ENCODE measurements around the gene TXNL1.
"Not testable (repeated sequence)": the region's sequence is repeated elsewhere in the genome, so short reads cannot be mapped to it uniquely, and the experiment has no call there.

TXNL1 gene

GRCh38 chr18:56638232-56639103 lies at the start of gene TXNL1:
TSS of gene TXNL1 (minus strand) at chr18:56638592. CDS start at chr18:56638440, 152 bp downstream.
- DNase-seq, result peak; percentile 98

- no peak for DNase-seq
Measured at GRCh38 chr18:56684277-56684676, 45.9 kb upstream of the TXNL1 start.

DNA sequence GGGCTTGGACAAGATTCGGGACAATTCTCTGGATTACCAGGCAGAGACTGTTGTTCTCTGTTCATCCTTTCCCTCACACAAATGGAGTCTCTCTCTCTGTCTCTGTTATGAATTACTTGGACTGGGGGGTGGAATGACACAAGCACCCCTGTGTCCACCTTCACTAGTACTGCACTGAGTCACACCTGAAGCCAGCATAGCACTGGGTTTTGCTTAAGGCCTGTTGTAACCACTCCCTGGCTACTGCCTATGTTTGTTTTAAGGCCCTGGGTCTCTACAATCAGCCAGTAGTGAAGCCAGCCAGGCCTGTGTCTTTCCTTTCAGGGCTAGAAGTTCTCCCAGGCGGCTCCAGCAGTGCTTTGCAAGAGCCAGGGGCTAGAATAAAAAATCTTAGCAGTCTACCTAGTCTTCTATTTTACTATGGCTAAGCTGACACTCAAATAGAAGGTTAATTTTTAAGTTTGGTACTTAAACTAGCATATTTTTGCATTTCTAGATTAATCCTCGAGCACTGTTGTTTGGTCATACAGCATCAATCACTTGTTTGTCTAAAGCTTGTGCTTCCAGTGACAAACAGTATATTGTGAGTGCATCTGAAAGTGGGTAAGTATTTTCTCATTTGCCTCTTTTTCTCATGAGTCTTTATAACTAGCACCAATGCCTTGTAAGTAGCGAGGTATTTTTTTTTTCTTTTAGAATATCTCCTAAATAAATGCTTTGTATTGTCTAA lies 40.6 kb upstream of the TXNL1 start:
- DNase-seq, result no peak

DNA sequence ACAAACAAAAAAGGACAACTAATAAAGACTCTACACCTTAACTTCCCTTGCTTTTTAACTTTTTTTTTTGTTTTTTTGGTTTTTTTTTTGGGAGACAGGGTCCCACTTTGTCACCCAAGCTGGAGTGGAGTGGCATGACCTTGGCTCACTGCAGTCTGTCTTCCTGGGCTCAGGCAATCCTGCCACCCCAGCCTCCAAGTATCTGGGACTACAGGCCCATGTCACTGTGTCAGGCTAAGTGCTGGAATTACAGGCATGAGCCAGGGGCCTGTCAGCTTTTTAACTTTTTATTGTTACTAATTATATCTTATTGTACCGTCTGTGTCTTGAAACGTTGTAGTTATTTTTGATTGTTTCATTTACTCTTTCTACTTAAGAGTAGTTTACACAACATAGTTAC lies 38.2 kb upstream of the TXNL1 start:
- no peak for DNase-seq

- no peak for DNase-seq
Measured at GRCh38 chr18:56672981-56673380, 34.6 kb upstream of the TXNL1 start.

DNA sequence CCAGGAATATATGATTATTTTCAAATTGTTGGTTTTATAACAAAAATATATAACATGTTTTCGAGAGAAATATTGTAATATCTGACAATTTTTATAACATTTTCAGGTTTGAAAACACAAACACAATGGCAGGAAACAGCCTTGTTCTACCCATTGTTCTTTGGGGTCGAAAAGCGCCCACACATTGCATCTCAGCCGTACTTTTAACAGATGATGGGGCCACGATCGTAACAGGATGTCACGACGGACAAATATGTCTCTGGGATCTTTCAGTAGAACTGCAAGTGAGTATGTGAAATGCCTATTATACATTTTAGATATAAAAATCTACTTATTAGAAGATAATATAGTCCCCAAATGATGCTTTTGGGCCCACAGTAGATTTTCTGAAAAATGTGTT lies 34.0 kb upstream of the TXNL1 start:
- no peak for DNase-seq

- no peak for DNase-seq
Measured at GRCh38 chr18:56662902-56663301, 24.5 kb upstream of the TXNL1 start.

GRCh38 chr18:56662502-56662901 lies 24.1 kb upstream of the TXNL1 start:
- no peak for DNase-seq

DNA sequence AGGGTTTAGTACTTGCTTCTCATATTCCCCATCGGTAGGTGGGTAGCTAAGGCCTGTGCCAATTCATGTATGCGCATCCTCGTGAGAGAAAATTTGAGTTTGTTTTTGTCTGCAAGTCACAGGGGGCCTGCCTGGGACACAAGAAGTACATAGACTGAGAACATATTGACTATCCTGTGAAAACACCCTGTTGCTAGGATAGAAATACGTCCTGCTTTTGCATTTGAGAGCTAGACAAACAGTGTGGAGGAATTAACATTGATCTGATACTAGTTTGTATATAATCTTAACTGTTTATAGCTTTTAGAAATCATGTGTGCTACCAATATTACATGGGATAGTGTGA lies 23.6 kb upstream of the TXNL1 start:
- no peak for DNase-seq

GRCh38 chr18:56661360-56662062 lies 23.1 kb upstream of the TXNL1 start:
- DNase-seq, result no peak

DNA sequence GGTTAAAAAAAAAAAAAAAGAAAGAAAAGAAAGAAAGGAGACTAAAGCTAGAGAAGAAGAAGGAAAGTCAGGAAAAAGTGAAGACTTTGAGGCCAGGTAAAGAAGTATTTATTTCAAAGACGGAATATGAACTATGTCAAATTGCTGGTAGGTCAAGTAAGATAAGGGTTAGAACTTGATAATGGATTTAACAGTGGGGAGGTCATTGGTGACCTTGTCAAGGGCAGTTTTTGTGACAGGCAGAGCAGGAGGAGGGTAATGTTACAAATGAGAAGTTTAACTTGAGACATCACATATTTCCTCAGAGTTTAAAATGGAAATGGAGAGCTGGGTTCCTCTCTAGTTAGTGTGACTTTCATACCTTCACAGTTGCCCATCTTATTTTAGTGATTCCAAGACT lies 22.3 kb upstream of the TXNL1 start:
- DNase-seq, result no peak

- DNase-seq, result no peak
Measured at GRCh38 chr18:56659111-56659510, 20.7 kb upstream of the TXNL1 start.

GRCh38 chr18:56658261-56658660 lies 19.9 kb upstream of the TXNL1 start:
- DNase-seq, result no peak

DNA sequence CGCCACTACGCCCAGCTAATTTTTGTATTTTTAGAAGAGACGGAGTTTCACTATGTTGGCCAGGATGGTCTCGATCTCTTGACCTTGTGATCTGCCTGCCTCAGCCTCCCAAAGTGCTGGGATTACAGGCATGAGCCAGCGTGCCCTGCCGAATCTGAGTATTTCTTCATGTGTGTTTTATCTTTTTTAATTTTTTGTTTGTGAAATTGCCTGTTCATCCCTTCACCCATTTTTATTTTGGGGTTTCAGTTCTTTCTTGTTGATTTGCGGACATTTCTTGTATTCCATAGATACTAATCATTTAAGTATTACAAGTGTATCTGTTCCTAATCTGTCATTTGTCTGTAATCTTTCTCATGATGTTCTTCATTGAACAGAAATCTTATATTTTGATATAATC lies 15.9 kb upstream of the TXNL1 start:
- not testable (repeated sequence) for DNase-seq

DNA sequence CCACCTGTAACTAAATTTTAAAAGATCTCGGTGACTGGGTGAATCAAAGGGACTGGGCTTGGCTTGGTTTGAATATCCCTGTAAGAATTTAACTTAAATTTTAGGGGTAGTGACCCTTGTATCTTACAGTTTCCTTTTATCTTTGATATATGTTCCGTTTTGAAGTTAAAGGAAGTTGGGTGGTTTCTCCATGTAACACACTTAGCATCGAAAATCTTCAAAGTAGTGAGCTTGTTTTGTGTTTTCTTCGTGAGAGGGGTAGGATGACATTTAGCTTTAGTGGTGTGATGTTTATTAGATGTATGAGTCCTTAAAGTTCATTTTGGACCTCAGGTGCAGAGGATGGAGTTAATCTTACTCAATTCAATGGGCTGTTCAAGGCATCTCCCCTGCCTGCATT lies 14.4 kb upstream of the TXNL1 start:
- DNase-seq, result no peak

GRCh38 chr18:56651771-56652092 lies 13.3 kb upstream of the TXNL1 start:
- no peak for DNase-seq

- DNase-seq, result peak; percentile 94
Measured at GRCh38 chr18:56650944-56651770, 12.8 kb upstream of the TXNL1 start, which contains the start of gene WDR7. TSS of gene WDR7 (plus strand) at chr18:56651359. CDS start at chr18:56672516, 21,157 bp downstream.

DNA sequence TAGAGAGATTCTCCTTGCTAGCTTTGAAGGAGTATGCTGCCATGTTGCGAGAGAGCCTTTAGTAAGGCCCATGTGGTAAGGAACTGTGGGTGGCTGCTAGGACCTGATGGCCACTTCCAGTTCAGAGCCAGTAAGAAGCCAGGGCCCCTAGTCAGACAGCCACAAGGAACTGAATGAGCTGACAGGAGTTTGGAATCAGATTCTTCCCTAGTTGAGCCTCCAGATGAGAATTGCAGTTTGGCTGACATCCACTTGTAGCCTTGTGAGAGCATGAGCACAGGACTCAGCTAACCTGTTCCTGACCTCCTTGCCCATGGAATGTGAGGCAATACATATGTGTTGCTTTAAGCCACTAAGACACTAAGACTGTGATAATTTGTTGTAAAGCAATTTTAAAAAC lies 11.6 kb upstream of the TXNL1 start:
- no peak for DNase-seq

GRCh38 chr18:56647951-56648893 lies 9.8 kb upstream of the TXNL1 start:
- DNase-seq, result no peak

DNA sequence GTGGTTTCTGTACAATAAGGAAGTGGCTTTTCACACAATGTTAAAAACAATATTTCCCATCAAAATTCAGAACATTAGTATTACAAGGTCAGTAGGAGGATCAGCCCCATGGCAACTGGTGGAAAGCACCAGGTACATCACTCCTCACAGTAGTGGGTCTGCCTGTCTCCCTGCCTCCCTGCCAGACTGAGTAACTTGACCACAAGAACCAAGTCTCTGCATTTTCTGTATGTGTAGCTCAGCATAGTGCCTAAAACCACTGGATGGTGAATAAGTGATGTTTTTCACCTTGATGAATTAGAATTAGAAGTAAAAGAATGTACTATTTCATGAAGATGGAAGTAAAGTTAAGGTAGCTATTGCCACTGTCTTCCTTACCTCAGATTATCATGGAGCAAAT lies 8.7 kb upstream of the TXNL1 start:
- DNase-seq, result no peak

DNA sequence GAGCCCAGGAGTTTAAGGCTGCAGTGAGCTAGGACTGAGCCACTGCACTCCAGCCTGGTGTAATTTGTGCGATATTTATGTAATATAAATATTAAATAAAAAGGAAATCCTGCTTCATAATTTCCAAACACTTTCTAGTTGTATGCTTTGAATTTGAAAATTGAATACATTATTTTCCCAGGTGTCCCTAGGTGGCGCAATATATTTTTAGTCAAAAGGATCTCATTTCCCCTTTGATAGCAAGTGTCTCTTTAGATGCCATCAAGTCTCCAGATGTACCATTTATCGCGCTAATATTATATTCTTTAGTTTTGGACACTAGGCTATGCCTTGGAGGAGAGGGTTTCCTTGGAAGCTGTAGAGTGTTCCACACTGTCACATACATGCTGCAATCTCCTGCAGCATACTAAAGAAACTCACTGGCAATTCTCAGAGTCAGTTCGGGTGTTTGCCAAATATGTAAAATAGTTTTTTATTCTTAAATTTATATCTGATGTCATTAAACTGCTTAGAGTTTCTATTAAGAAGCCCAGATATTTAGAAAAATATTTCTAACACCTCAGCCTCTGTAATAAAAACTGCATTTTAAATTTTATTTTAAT lies 7.1 kb upstream of the TXNL1 start:
- no peak for DNase-seq
